Measurements from ENCODE around the gene PAXX. TPM values are rescaled to one million over a fixed set of nuclear protein-coding genes. Genes with fewer than 3 reads are reported as not detected.

The PAXX gene
- total and polyA plus RNA-seq, 9 of the 15 experiments (the other 6 are each of a cell fraction or from before 2014, with no cell fraction given): 1.2 to 175 (median 38.5) TPM

DNA sequence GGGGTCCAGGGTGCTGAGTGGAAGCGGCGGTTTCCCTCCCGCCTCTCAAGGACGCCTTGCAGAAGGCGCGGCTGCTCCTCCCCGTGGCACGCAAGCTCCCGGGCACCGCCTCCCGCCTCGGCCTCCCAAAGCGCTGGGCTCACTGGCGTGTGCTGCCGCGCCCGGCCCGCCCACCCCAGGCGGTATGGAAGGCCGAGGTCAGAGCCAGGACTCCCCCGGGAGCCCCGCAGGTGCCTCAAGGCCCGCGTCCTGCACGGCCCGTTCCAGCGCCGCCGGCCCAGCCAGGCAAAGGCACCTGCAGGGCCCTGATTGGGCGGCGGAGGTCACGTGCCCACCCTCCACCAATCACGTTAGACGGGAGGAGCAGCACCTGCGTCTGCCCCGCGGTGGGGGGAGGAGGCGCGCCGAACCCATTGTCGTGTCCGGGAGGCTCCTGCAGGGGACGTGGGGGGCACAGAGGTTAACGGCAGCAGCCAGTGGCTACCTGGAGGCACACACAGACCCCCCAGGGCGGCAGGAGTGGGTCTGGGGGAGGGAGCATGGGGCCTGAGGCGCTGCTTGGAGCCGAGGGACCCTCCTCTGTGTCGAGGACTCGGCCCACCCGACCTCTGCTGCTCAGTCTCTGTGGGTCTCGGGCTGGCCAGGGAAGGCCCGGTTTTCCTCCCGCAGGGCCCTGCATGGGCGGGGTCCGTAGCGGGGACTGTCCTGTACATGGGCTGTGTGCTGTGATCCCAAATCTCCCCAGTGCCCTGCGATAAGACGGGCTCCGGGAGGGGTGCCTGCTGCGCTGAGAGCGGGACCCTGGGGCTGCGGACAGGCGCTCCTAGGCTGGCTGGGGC is 42.2 kb upstream of the PAXX start (continued):
- no peak for TF ChIP-seq ZNF274 (IDR thresholded peaks at IDR 0.05; ENCODE audit: borderline replicate concordance, low read depth, low read length)
- TF ChIP-seq ZNF785 (CRISPR knock-in tag; IDR thresholded peaks at IDR 0.05): no peak
- TF ChIP-seq SIN3A (IDR thresholded peaks at IDR 0.05; ENCODE audit: borderline replicate concordance in 2 of 2, control insufficient read depth in 1 of 2, low read depth in 2 of 2, low read length in 2 of 2): 0 out of 4 replicates have a peak, but pooled peaks of 1 of the 2 experiments have one; percentile 8
- TF ChIP-seq, protein P1, sequence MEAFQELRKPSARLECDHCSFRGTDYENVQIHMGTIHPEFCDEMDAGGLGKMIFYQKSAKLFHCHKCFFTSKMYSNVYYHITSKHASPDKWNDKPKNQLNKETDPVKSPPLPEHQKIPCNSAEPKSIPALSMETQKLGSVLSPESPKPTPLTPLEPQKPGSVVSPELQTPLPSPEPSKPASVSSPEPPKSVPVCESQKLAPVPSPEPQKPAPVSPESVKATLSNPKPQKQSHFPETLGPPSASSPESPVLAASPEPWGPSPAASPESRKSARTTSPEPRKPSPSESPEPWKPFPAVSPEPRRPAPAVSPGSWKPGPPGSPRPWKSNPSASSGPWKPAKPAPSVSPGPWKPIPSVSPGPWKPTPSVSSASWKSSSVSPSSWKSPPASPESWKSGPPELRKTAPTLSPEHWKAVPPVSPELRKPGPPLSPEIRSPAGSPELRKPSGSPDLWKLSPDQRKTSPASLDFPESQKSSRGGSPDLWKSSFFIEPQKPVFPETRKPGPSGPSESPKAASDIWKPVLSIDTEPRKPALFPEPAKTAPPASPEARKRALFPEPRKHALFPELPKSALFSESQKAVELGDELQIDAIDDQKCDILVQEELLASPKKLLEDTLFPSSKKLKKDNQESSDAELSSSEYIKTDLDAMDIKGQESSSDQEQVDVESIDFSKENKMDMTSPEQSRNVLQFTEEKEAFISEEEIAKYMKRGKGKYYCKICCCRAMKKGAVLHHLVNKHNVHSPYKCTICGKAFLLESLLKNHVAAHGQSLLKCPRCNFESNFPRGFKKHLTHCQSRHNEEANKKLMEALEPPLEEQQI (IDR thresholded peaks at IDR 0.05): no peak
- TF ChIP-seq, protein P2, sequence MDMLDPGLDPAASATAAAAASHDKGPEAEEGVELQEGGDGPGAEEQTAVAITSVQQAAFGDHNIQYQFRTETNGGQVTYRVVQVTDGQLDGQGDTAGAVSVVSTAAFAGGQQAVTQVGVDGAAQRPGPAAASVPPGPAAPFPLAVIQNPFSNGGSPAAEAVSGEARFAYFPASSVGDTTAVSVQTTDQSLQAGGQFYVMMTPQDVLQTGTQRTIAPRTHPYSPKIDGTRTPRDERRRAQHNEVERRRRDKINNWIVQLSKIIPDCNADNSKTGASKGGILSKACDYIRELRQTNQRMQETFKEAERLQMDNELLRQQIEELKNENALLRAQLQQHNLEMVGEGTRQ (CRISPR knock-in tag; IDR thresholded peaks at IDR 0.05): peak; percentile 100
- no peak for TF ChIP-seq MIER1 (IDR thresholded peaks at IDR 0.05; ENCODE audit: low read depth)
- TF ChIP-seq ZNF133 (CRISPR knock-in tag; IDR thresholded peaks at IDR 0.05): no peak
- no peak for TF ChIP-seq FOXJ3 (CRISPR knock-in tag; IDR thresholded peaks at IDR 0.05)
- peak; percentile 87 for TF ChIP-seq CTBP1 (IDR thresholded peaks at IDR 0.05; ENCODE audit: borderline replicate concordance)
- no peak for TF ChIP-seq ZNF212 (CRISPR knock-in tag; IDR thresholded peaks at IDR 0.05)
- no peak for TF ChIP-seq SNRNP70 (optimal IDR thresholded peaks at IDR 0.05; ENCODE audit: low read depth, low read length)
- no peak for TF ChIP-seq MTA1 (IDR thresholded peaks at IDR 0.05; ENCODE audit: borderline replicate concordance)
- TF ChIP-seq ZNF232 (CRISPR knock-in tag; IDR thresholded peaks at IDR 0.05): no peak
- TF ChIP-seq FUS (optimal IDR thresholded peaks at IDR 0.05; ENCODE audit: low read depth, low read length): no peak
- no peak for TF ChIP-seq NCOR1 (IDR thresholded peaks at IDR 0.05)
- TF ChIP-seq CHD4 (IDR thresholded peaks at IDR 0.05; ENCODE audit: insufficient read depth, insufficient replicate concordance, low read depth, low read length, poor library complexity, severe bottlenecking): no peak
- peak; percentile 79; the same call in 1 of the 2 replicates for TF ChIP-seq PHF8 (IDR thresholded peaks at IDR 0.05; ENCODE audit: borderline replicate concordance, low read length)
- no peak for TF ChIP-seq WHSC1 (IDR thresholded peaks at IDR 0.05; ENCODE audit: low read length)
- TF ChIP-seq HCFC1 (IDR thresholded peaks at IDR 0.05; ENCODE audit: low read depth, low read length): no peak
- no peak for TF ChIP-seq RFX7 (CRISPR knock-in tag; IDR thresholded peaks at IDR 0.05)
- TF ChIP-seq, protein P3, sequence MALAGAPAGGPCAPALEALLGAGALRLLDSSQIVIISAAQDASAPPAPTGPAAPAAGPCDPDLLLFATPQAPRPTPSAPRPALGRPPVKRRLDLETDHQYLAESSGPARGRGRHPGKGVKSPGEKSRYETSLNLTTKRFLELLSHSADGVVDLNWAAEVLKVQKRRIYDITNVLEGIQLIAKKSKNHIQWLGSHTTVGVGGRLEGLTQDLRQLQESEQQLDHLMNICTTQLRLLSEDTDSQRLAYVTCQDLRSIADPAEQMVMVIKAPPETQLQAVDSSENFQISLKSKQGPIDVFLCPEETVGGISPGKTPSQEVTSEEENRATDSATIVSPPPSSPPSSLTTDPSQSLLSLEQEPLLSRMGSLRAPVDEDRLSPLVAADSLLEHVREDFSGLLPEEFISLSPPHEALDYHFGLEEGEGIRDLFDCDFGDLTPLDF (CRISPR knock-in tag; IDR thresholded peaks at IDR 0.05): no peak
- TF ChIP-seq OTX1 (CRISPR knock-in tag; IDR thresholded peaks at IDR 0.05): no peak
- peak; percentile 19; the same call in 1 of the 2 replicates for TF ChIP-seq NCOA1 (IDR thresholded peaks at IDR 0.05; ENCODE audit: low read depth)
- TF ChIP-seq ZNF23 (CRISPR knock-in tag; IDR thresholded peaks at IDR 0.05): no peak
- TF ChIP-seq TARDBP (IDR thresholded peaks at IDR 0.05): peak; percentile 56; the same call in 1 of the 2 replicates
- TF ChIP-seq CCAR2 (IDR thresholded peaks at IDR 0.05; ENCODE audit: low read depth, low read length): no peak

Measured in K562 (cell line).